LNCaP clone FGC (cell line): ENCODE data around the gene RNF144A.

Experiments used
- DNase-seq: peaks from one replicate; pipeline ENCODE4 v3.0.0-alpha.2; 2011; ENCODE audit warnings: low read depth
- H3K4me3 ChIP-seq: 2 replicates; pipeline ENCODE4 v1.5.1; 2011; ENCODE audit warnings: mild to moderate bottlenecking, low read depth, low read length, control low read depth
- CTCF ChIP-seq: IDR thresholded peaks from 2 replicates; pipeline ENCODE4 v1.5.1; 2012; ENCODE audit warnings: mild to moderate bottlenecking; ENCODE audit not compliant: control insufficient read depth, insufficient read depth; ENCODE audit errors: extremely low read depth

The RNF144A gene

GRCh38 chr2:7068457-7068856, 151.2 kb downstream of the RNF144A start:
- TF ChIP-seq CTCF = no peak
- DNase-seq = no peak
- H3K4me3 ChIP-seq = no peak overlapping the region

- TF ChIP-seq CTCF = no peak
- no peak for DNase-seq
- no peak overlapping the region for H3K4me3 ChIP-seq
These were observed 153.3 kb downstream of the RNF144A start for GRCh38 chr2:7070483-7070882.

GRCh38 chr2:7071154-7071553, 153.9 kb downstream of the RNF144A start:
- no peak for TF ChIP-seq CTCF
- H3K4me3 ChIP-seq = no peak overlapping the region
- DNase-seq = no peak

GRCh38 chr2:7071916-7072556, 154.8 kb downstream of the RNF144A start:
- no peak overlapping the region for H3K4me3 ChIP-seq
- no peak for DNase-seq
- TF ChIP-seq CTCF = no peak

GRCh38 chr2:7073901-7074300, 156.7 kb downstream of the RNF144A start:
- no peak overlapping the region for H3K4me3 ChIP-seq
- TF ChIP-seq CTCF = no peak
- DNase-seq = no peak

- DNase-seq = no peak
- no peak for TF ChIP-seq CTCF
- H3K4me3 ChIP-seq = no peak overlapping the region
These were observed 158.6 kb downstream of the RNF144A start for GRCh38 chr2:7075834-7076233.

GRCh38 chr2:7077660-7078267, 160.6 kb downstream of the RNF144A start:
- DNase-seq = no peak
- no peak overlapping the region for H3K4me3 ChIP-seq
- no peak for TF ChIP-seq CTCF
